Transverse colon (tissue), 4 donors: ENCODE measurements around the gene TECRL. TPM values are rescaled to one million over a fixed set of nuclear protein-coding genes. Genes with fewer than 3 reads are reported as not detected.

ENCODE experiments used
- DNase-seq: peaks from one replicate; pipeline ENCODE4 v3.0.0-alpha.2; 2019
- H3K27ac ChIP-seq, 4 donors: fragments of 200-600 bp; sonication (generic); 2 replicates each; pipeline ENCODE4 v1.5.1; 2016 to 2018; ENCODE audit warnings: inconsistent platforms in 4 of 4
- H3K27me3 ChIP-seq: fragments of 200-600 bp; sonication (generic); 2 replicates; pipeline ENCODE4 v1.5.1; 2017; ENCODE audit warnings: inconsistent platforms
- H3K36me3 ChIP-seq, 4 donors: fragments of 200-600 bp; sonication (generic); 2 replicates each; pipeline ENCODE4 v1.5.1; 2017 to 2019; ENCODE audit warnings: inconsistent platforms in 4 of 4
- H3K4me1 ChIP-seq, 4 donors: fragments of 200-600 bp; sonication (generic); 2 replicates each; pipeline ENCODE4 v1.5.1; 2017 to 2020; ENCODE audit warnings: inconsistent platforms in 4 of 4
- H3K4me3 ChIP-seq, 4 donors: fragments of 200-600 bp; sonication (generic); 1 replicate in 1 of 4; 2 replicates in 3 of 4; pipeline versions ENCODE4 v1.5.1 to v1.6.1; 2017 to 2019; ENCODE audit warnings: inconsistent platforms in 4 of 4
- H3K9me3 ChIP-seq, 2 donors: fragments of 200-600 bp; sonication (generic); 2 replicates each; pipeline ENCODE4 v1.5.1; 2017 to 2019; ENCODE audit warnings: inconsistent platforms in 2 of 2
- CTCF ChIP-seq, 5 experiments: fragments of 200-600 bp in 3 of 5; fragments of 450-650 bp in 2 of 5; sonication (generic) in 3 of 5; IDR thresholded peaks; 1 replicate in 2 of 5; 2 replicates in 3 of 5; pipeline ENCODE4 v1.5.1; 2016 to 2017; ENCODE audit warnings: antibody characterized with exemption in 5 of 5, inconsistent platforms in 3 of 5, mild to moderate bottlenecking in 2 of 5, moderate library complexity in 1 of 5
- EP300 ChIP-seq: sonication (generic); formaldehyde crosslinking; IDR thresholded peaks from one replicate; pipeline ENCODE4 v1.6.1; 2017; ENCODE audit warnings: antibody characterized with exemption, low read depth
- POLR2A ChIP-seq: fragments of 450-650 bp; IDR thresholded peaks from one replicate; pipeline ENCODE4 v1.6.1; 2016; ENCODE audit warnings: antibody characterized with exemption, mild to moderate bottlenecking, moderate library complexity
- POLR2AphosphoS5 ChIP-seq, 3 donors: sonication (generic); formaldehyde crosslinking; IDR thresholded peaks; one replicate each; pipeline ENCODE4 v1.6.1; 2016; ENCODE audit warnings: antibody characterized with exemption in 3 of 3
- whole genome bisulfite sequencing, 2 donors: methylation state at CpG; one replicate each; pipeline ENCODE4 v1.1.5; 2018; ENCODE audit warnings: low coverage in 1 of 2; 5-methylcytosine and 5-hydroxymethylcytosine counted together
- in situ Hi-C, 4 donors: fragments of 200-750 bp; cut with MboI; loops; one replicate each; pipeline versions ENCODE4 v1.15.0 to v1.15.1; 2017; ENCODE audit warnings: low sequenced_read_pairs in 3 of 4, low pct_ligation_motif_present in 1 of 4, low pct_unique_long_range_greater_than_20kb in 1 of 4
- intact Hi-C: fragments of 100-400 bp; cut with DNase I; formaldehyde crosslinking; loops from one replicate; pipeline ENCODE4 v1.15.1; 2023; ENCODE audit warnings: low total_unique reads
- total RNA-seq, 4 donors: library from RNA; depleted of rRNA; stranded (reverse); fragments of >200 nt; gene quantifications; one replicate each; pipeline ENCODE4 v1.1.0, GENCODE V29; 2016

TECRL gene
- total RNA-seq, 4 donors from 2014 or later: not detected

- H3K4me1 ChIP-seq: no peaks in the 10 kb centered on the region
- intact Hi-C loops: no loop called here
- 67 to 71% methylated on average over 2 to 3 of the region's 3 CpGs for WGBS, 2 donors
- TF ChIP-seq POLR2A (no peak), POLR2AphosphoS5 (IDR thresholded peaks at IDR 0.05) (no peak), CTCF (IDR thresholded peaks at IDR 0.05) (no peak)
- no peak overlapping the region for H3K4me3 ChIP-seq
- no peaks in the 10 kb centered on the region for H3K36me3 ChIP-seq
- no peak for DNase-seq
- H3K27ac ChIP-seq: no peak overlapping the region
- in situ Hi-C loops: no loop called here
- no peaks in the 10 kb centered on the region for H3K27me3 ChIP-seq
- peaks cover 0 to 1% of the 10 kb centered on the region in 2 donors for H3K9me3 ChIP-seq
Measured at GRCh38 chr4:64330143-64330542, 79.1 kb downstream of the TECRL start.

- no peak for TF ChIP-seq POLR2A
- TF ChIP-seq POLR2AphosphoS5 (IDR thresholded peaks at IDR 0.05): no peak
- no peak for TF ChIP-seq CTCF (IDR thresholded peaks at IDR 0.05)
- TF ChIP-seq EP300: no peak
- no peak for DNase-seq
- intact Hi-C loops: no loop called here
- in situ Hi-C loops: no loop called here
- H3K27me3 ChIP-seq: no peaks in the 10 kb centered on the region
- H3K4me1 ChIP-seq: no peaks in the 10 kb centered on the region
- WGBS, 2 donors: 77 to 100% methylated on average over 1 of the region's 1 CpG
- H3K4me3 ChIP-seq: no peak overlapping the region
- peaks cover 0 to 6% of the 10 kb centered on the region in 2 donors for H3K9me3 ChIP-seq
- H3K27ac ChIP-seq: no peak overlapping the region
- H3K36me3 ChIP-seq: no peaks in the 10 kb centered on the region
Measured at GRCh38 chr4:64327237-64327636, 82.0 kb downstream of the TECRL start.

- Histone ChIP-seq H3K36me3 (no peaks in the 10 kb centered on the region), H3K4me1 (no peaks in the 10 kb centered on the region), H3K9me3 (peaks cover 0 to 6% of the 10 kb centered on the region in 2 donors), H3K27me3 (no peaks in the 10 kb centered on the region), H3K4me3 (no peak overlapping the region), H3K27ac (no peak overlapping the region)
- DNase-seq: no peak
- in situ Hi-C loops (no loop called here), intact Hi-C loops (no loop called here)
- WGBS, 2 donors: 89 to 93% methylated on average over 1 of the region's 1 CpG
- TF ChIP-seq CTCF (IDR thresholded peaks at IDR 0.05) (no peak), POLR2A (no peak), EP300 (no peak), POLR2AphosphoS5 (IDR thresholded peaks at IDR 0.05) (no peak)
Measured at GRCh38 chr4:64326507-64326906, 82.7 kb downstream of the TECRL start.

GRCh38 chr4:64306255-64306565, 103.0 kb downstream of the TECRL start:
- Histone ChIP-seq H3K4me1 (no peaks in the 10 kb centered on the region), H3K36me3 (no peaks in the 10 kb centered on the region), H3K4me3 (no peak overlapping the region), H3K27me3 (no peaks in the 10 kb centered on the region), H3K9me3 (peaks cover 0 to 8% of the 10 kb centered on the region in 2 donors), H3K27ac (no peak overlapping the region)
- no peak for DNase-seq
- in situ Hi-C loops (no loop called here), intact Hi-C loops (no loop called here)
- 80 to 88% methylated on average over 4 of the region's 4 CpGs for WGBS, 2 donors
- TF ChIP-seq POLR2A (no peak), EP300 (no peak), CTCF (IDR thresholded peaks at IDR 0.05) (no peak)
